22Rv1 (cell line): ENCODE data around the gene PATJ.
"Not testable (repeated sequence)": the region's sequence is repeated elsewhere in the genome, so short reads cannot be mapped to it uniquely, and the experiment has no call there.

Experiments used
- CTCF ChIP-seq: fragments of 450-650 bp; IDR thresholded peaks from 2 replicates; pipeline ENCODE4 v1.5.1; 2017; ENCODE audit warnings: mild to moderate bottlenecking
- ZFX ChIP-seq: fragments of 450-650 bp; IDR thresholded peaks from 2 replicates; pipeline ENCODE4 v1.6.1; 2017; ENCODE audit warnings: antibody characterized with exemption, borderline replicate concordance

- not testable (repeated sequence) for TF ChIP-seq CTCF, ZFX
Observed at GRCh38 chr1:61948685-61949084, 206.4 kb downstream of the PATJ start.
